Renal cortex interstitium (tissue), 11 donors: ENCODE measurements around the gene SIRPG. TPM values are rescaled to one million over a fixed set of nuclear protein-coding genes. Genes with fewer than 3 reads are reported as not detected.
"Not testable (repeated sequence)": the region's sequence is repeated elsewhere in the genome, so short reads cannot be mapped to it uniquely, and the experiment has no call there.

Source experiments
- DNase-seq, 11 donors: peaks; one replicate each; pipeline ENCODE4 v3.0.0-alpha.2; 2013; ENCODE audit warnings: low read depth in 9 of 11, low spot score in 4 of 11; ENCODE audit errors: extremely low read depth in 1 of 11
- polyA plus RNA-seq, 3 donors: library from polyadenylated mRNA; unstranded; fragments of 120-200 nt; gene quantifications; one replicate each; pipeline ENCODE4 v1.2.1, GENCODE V29; 2013; ENCODE audit not compliant: insufficient read length in 3 of 3

Gene SIRPG
- polyA plus RNA-seq, 3 donors, result not detected

GRCh38 chr20:1619861-1620444 is 37.6 kb downstream of the SIRPG start, which contains the start of gene SIRPB1:
Gene SIRPB1, minus strand, starts transcription at chr20:1620009. Its CDS starts 65 bp downstream, at chr20:1619944.
- no peak for DNase-seq

- DNase-seq, result no peak
These were observed 38.5 kb downstream of the SIRPG start for GRCh38 chr20:1618954-1619540.

GRCh38 chr20:1618479-1618878 is 39.1 kb downstream of the SIRPG start:
- DNase-seq, result no peak

- no peak for DNase-seq
These were observed 40.6 kb downstream of the SIRPG start for GRCh38 chr20:1616858-1617434.

GRCh38 chr20:1610404-1610803 is 47.2 kb downstream of the SIRPG start:
- DNase-seq, result not testable (repeated sequence)

GRCh38 chr20:1608678-1609347 is 48.8 kb downstream of the SIRPG start:
- not testable (repeated sequence) for DNase-seq

GRCh38 chr20:1600736-1601135 is 56.8 kb downstream of the SIRPG start:
- DNase-seq, result no peak

- DNase-seq, result no peak
These were observed 62.2 kb downstream of the SIRPG start for GRCh38 chr20:1595333-1595732.

GRCh38 chr20:1588533-1589460 is 68.8 kb downstream of the SIRPG start:
- DNase-seq, result no peak

- DNase-seq, result no peak
These were observed 69.6 kb downstream of the SIRPG start for GRCh38 chr20:1587781-1588532.

GRCh38 chr20:1579488-1579887 is 78.1 kb downstream of the SIRPG start:
- no peak for DNase-seq

Other genes starting within 250 kb of the SIRPG start
- gene NSFL1C, start 190.9 kb downstream of the SIRPG start, polyA plus RNA-seq, result 100 to 1,000 TPM in 2 of 3 donors, 10 to 100 TPM in 1; 96.5 to 110 (median 103) TPM
- under 1 TPM; 0.79 to 0.87 (median 0.83) TPM for gene SIRPB2, start 166.4 kb downstream of the SIRPG start, polyA plus RNA-seq
- gene SIRPD, start 100.1 kb downstream of the SIRPG start, polyA plus RNA-seq, result not detected
- gene SIRPB1, start 37.8 kb downstream of the SIRPG start, polyA plus RNA-seq, result 1 to 10 TPM in 2 of 3 donors, under 1 TPM in 1; 0.56 to 1.5 (median 1.1) TPM
- gene SIRPA, start 237.6 kb upstream of the SIRPG start, polyA plus RNA-seq, result 10 to 100 TPM; 24.4 to 28.1 (median 27.9) TPM